T-helper 17 cell (primary cell): ENCODE results near the gene FBXW9. TPM values are rescaled to one million over a fixed set of nuclear protein-coding genes. Genes with fewer than 3 reads are reported as not detected.
A peak's percentile ranks its signal among the peaks of the same experiment; 100 is the strongest.

ENCODE experiments used
- ATAC-seq: fragments of 150-1000 bp; cut with Tn5 transposase; 2 replicates; pipeline ENCODE4 v1.10.0; 2021; ENCODE audit warnings: mild to moderate bottlenecking, moderate library complexity
- DNase-seq, 3 donors: peaks; one replicate each; pipeline versions ENCODE4 v3.0.0 to v3.0.0-alpha.2; 2020 to 2021
- H3K9me3 ChIP-seq: one replicate; pipeline ENCODE4 v1.7.0; 2013; ENCODE audit warnings: low read length, mild to moderate bottlenecking; ENCODE audit not compliant: control insufficient read depth, poor library complexity, severe bottlenecking
- H3K27ac Mint-ChIP-seq: one replicate; pipeline ENCODE4 v1.8.0; 2022; ENCODE audit warnings: mild to moderate bottlenecking, moderate library complexity, mixed read lengths
- H3K27me3 Mint-ChIP-seq: one replicate; pipeline ENCODE4 v1.8.0; 2022; ENCODE audit warnings: mixed read lengths
- H3K36me3 Mint-ChIP-seq: one replicate; pipeline ENCODE4 v1.8.0; 2022; ENCODE audit warnings: low read depth, mixed read lengths
- H3K4me1 Mint-ChIP-seq: one replicate; pipeline ENCODE4 v1.8.0; 2022; ENCODE audit warnings: mild to moderate bottlenecking, mixed read lengths
- H3K4me3 Mint-ChIP-seq: one replicate; pipeline ENCODE4 v1.8.0; 2022; ENCODE audit warnings: mild to moderate bottlenecking, moderate library complexity, mixed read lengths
- total RNA-seq, 4 donors: library from RNA in 2 of 4; stranded (reverse) in 2 of 4; gene quantifications; one replicate each; pipeline ENCODE4 v1.2.3 and lab custom pipeline; 2022 to 2026

Gene FBXW9
- total RNA-seq, 2 donors from 2014 or later, result 2.9 to 3.5 TPM

DNA sequence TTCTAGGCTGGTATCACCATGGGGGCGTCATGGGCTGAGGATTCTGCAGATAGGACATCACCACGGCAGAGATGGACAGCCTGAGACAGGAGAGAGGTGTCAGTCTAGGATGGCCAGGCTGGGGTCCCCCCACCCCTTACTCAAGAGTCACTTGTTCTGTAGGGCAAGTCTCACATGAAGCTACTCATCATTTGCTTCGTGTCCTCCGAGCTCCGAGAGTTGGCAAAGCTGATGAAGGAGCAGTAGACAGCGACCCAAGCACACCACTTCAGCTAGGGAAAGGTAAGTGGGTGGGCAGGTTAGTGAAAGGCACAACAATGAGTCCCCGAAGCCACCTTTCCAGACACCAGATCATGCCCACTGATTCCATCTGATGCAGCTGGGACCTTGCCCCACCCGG, 28.1 kb downstream of the FBXW9 start:
- H3K4me1 Mint-ChIP-seq, result peaks cover 46% of the 10 kb centered on the region
- H3K27me3 Mint-ChIP-seq, result no peaks in the 10 kb centered on the region
- peak overlapping the region; percentile 96 for H3K4me3 Mint-ChIP-seq
- peaks cover 5% of the 10 kb centered on the region for H3K36me3 Mint-ChIP-seq
- H3K9me3 ChIP-seq, result no peaks in the 10 kb centered on the region
- peak overlapping the region; percentile 99 for H3K27ac Mint-ChIP-seq
- no peak for DNase-seq
- ATAC-seq, result no peak

GRCh38 chr19:12667731-12668302, 28.6 kb downstream of the FBXW9 start:
- Mint-ChIP-seq H3K36me3 (peaks cover 5% of the 10 kb centered on the region), H3K4me3 (peak overlapping the region; percentile 96), H3K27ac (peak overlapping the region; percentile 99), H3K27me3 (no peaks in the 10 kb centered on the region), H3K4me1 (peaks cover 46% of the 10 kb centered on the region)
- no peaks in the 10 kb centered on the region for H3K9me3 ChIP-seq
- DNase-seq (no peak), ATAC-seq (no peak)

- peak within 1 kb of the TSS; percentile 99 for H3K4me3 Mint-ChIP-seq
- peaks cover 39% of the 10 kb centered on the region for H3K4me1 Mint-ChIP-seq
- peaks cover 2% of the 10 kb centered on the region for H3K36me3 Mint-ChIP-seq
- H3K27ac Mint-ChIP-seq, result peak within 1 kb of the TSS; percentile 99
- DNase-seq (peak; percentile 71 to 82 (median 81)), ATAC-seq (peak; percentile 80)
- H3K9me3 ChIP-seq, result no peaks in the 10 kb centered on the region
- H3K27me3 Mint-ChIP-seq, result no peaks in the 10 kb centered on the region
These were observed 30.0 kb downstream of the FBXW9 start, which contains the start of the genes MAN2B1 and WDR83 for GRCh38 chr19:12666265-12667048. TSS of gene MAN2B1 (minus strand) at chr19:12666742. CDS start at chr19:12666701, 41 bp downstream. TSS of gene WDR83 (plus strand) at chr19:12666807. CDS start at chr19:12669791, 2,984 bp downstream.

DNA sequence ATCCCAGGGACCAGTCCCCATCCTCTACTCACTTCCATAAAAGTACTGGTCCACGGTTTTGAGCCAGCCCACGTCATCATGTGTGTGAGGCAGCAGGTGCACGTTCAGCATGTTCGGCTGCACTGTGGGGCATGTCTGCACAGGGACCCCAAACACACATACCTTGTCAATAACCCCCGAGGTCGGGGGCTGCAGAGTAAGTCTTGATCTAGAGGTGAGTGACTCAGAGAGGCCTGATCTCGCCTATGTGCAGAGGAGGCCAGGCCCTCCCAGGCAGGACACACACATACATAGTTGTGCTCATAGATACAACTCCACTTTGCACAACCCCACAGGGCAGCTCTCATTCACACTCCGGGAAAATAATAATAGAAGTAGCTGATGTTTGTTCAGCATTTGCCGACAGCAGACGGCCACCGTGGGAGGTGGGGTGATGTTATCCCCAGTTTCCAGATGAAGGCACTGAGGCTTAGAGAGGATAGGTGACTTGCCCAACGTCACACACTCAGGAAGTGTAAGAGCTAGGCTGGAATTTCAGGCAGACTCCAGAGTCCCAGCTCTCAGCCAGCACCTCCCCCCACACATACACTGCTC, 30.7 kb downstream of the FBXW9 start:
- peak overlapping the region; percentile 99 for H3K4me3 Mint-ChIP-seq
- DNase-seq (no peak), ATAC-seq (no peak)
- H3K27ac Mint-ChIP-seq, result peak overlapping the region; percentile 99
- peaks cover 2% of the 10 kb centered on the region for H3K36me3 Mint-ChIP-seq
- peaks cover 39% of the 10 kb centered on the region for H3K4me1 Mint-ChIP-seq
- no peaks in the 10 kb centered on the region for H3K9me3 ChIP-seq
- no peaks in the 10 kb centered on the region for H3K27me3 Mint-ChIP-seq

- Mint-ChIP-seq H3K36me3 (peaks cover 5% of the 10 kb centered on the region), H3K4me1 (peaks cover 37% of the 10 kb centered on the region), H3K27ac (peak overlapping the region; percentile 99), H3K27me3 (no peaks in the 10 kb centered on the region), H3K4me3 (peak overlapping the region; percentile 99)
- DNase-seq, result peak in 2 of 3 donors; percentile 31 to 39
- no peaks in the 10 kb centered on the region for H3K9me3 ChIP-seq
- peak; percentile 36 for ATAC-seq
These were observed 31.2 kb downstream of the FBXW9 start for GRCh38 chr19:12665281-12665573.

- H3K36me3 Mint-ChIP-seq, result peaks cover 8% of the 10 kb centered on the region
- H3K4me1 Mint-ChIP-seq, result peaks cover 39% of the 10 kb centered on the region
- no peaks in the 10 kb centered on the region for H3K27me3 Mint-ChIP-seq
- no peaks in the 10 kb centered on the region for H3K9me3 ChIP-seq
- ATAC-seq, result no peak
- DNase-seq, result no peak
- H3K4me3 Mint-ChIP-seq, result peak overlapping the region; percentile 99
- H3K27ac Mint-ChIP-seq, result peak overlapping the region; percentile 99
These were observed 31.8 kb downstream of the FBXW9 start for GRCh38 chr19:12664406-12665280.

GRCh38 chr19:12660980-12661379, 35.5 kb downstream of the FBXW9 start:
- H3K4me3 Mint-ChIP-seq, result no peak overlapping the region
- ATAC-seq, result no peak
- H3K4me1 Mint-ChIP-seq, result peaks cover 16% of the 10 kb centered on the region
- H3K27me3 Mint-ChIP-seq, result no peaks in the 10 kb centered on the region
- DNase-seq, result no peak
- no peak overlapping the region for H3K27ac Mint-ChIP-seq
- H3K9me3 ChIP-seq, result no peaks in the 10 kb centered on the region
- peaks cover 7% of the 10 kb centered on the region for H3K36me3 Mint-ChIP-seq

GRCh38 chr19:12657966-12658365, 38.5 kb downstream of the FBXW9 start:
- DNase-seq (no peak), ATAC-seq (no peak)
- peaks cover 5% of the 10 kb centered on the region for H3K4me1 Mint-ChIP-seq
- H3K4me3 Mint-ChIP-seq, result no peak overlapping the region
- peaks cover 16% of the 10 kb centered on the region for H3K36me3 Mint-ChIP-seq
- H3K27me3 Mint-ChIP-seq, result no peaks in the 10 kb centered on the region
- H3K9me3 ChIP-seq, result no peaks in the 10 kb centered on the region
- no peak overlapping the region for H3K27ac Mint-ChIP-seq

- H3K27ac Mint-ChIP-seq, result no peak overlapping the region
- no peak overlapping the region for H3K4me3 Mint-ChIP-seq
- DNase-seq (no peak), ATAC-seq (peak; percentile 30)
- H3K9me3 ChIP-seq, result no peaks in the 10 kb centered on the region
- peaks cover 16% of the 10 kb centered on the region for H3K36me3 Mint-ChIP-seq
- H3K27me3 Mint-ChIP-seq, result no peaks in the 10 kb centered on the region
- H3K4me1 Mint-ChIP-seq, result peaks cover 5% of the 10 kb centered on the region
These were observed 39.4 kb downstream of the FBXW9 start for GRCh38 chr19:12656899-12657571.

DNA sequence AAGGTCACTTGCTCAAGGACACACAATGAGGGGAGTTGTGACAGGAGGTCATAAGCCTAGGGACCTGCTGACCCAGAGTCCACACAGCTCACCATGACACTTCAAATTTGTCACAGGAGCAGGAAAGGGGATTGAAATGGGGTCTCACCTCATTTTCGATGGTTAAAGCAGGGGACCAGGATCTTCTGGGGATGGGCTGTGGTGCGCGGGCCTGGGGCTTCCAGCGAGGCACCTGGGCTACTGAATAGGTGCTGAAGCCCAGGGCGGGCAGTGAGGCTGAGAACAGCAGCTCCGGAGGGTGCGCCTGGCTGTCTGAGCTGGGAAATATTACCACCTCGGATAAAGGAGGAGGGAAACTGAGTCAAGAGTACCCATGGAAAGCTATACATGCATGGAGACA, 40.9 kb downstream of the FBXW9 start:
- Mint-ChIP-seq H3K27me3 (no peaks in the 10 kb centered on the region), H3K4me1 (peaks cover 5% of the 10 kb centered on the region), H3K27ac (peak overlapping the region; percentile 41), H3K4me3 (no peak overlapping the region), H3K36me3 (peaks cover 16% of the 10 kb centered on the region)
- no peaks in the 10 kb centered on the region for H3K9me3 ChIP-seq
- no peak for ATAC-seq
- no peak for DNase-seq

DNA sequence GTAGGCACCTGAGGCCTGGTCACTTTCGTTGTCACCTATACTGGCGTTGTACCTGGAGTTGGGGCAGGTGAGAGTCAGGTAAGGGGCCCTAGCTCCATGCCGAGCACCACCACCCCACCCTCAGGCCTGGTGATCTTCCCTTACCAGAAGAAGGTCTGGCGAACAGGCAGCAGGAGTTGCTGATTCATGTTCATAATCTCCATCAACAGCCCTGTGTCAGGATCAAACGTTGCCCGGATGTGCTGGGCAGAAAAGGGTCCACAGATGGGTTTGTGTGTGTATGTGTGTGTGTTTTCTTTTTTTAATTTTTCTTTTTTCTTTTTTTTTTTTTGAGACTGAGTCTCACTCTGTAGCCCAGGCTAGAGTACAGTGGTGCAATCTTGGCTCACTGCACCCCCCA, 44.2 kb downstream of the FBXW9 start:
- no peak for ATAC-seq
- Mint-ChIP-seq H3K4me1 (peaks cover 3% of the 10 kb centered on the region), H3K4me3 (no peak overlapping the region), H3K36me3 (peaks cover 9% of the 10 kb centered on the region), H3K27ac (no peak overlapping the region), H3K27me3 (no peaks in the 10 kb centered on the region)
- no peaks in the 10 kb centered on the region for H3K9me3 ChIP-seq
- DNase-seq, result no peak

DNA sequence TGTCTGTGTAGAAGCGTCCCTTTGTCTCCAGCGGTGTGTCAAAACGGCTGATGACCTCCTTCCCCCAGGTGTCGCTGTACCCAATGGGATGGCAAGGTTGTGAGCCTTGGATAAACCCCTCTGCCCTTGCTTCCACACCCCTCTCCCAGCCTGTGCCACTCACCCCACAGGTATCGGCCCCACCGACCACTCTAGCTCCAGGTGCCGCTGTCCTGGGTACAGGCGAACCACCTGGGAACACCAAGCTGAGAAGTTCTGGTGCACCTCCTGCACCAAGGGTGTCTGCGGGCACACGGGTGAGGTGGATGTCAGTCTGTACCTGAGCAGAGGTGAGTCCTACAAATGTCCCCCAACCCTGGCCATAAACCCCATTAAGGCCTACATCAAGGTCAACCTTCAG, 46.5 kb downstream of the FBXW9 start:
- Mint-ChIP-seq H3K36me3 (no peaks in the 10 kb centered on the region), H3K27ac (no peak overlapping the region), H3K4me1 (no peaks in the 10 kb centered on the region), H3K4me3 (no peak overlapping the region), H3K27me3 (no peaks in the 10 kb centered on the region)
- no peaks in the 10 kb centered on the region for H3K9me3 ChIP-seq
- ATAC-seq (no peak), DNase-seq (no peak)
